DND-41 (cell line): ENCODE measurements around the gene CPE.

ENCODE experiments used
- CTCF ChIP-seq: IDR thresholded peaks from 2 replicates; pipeline ENCODE4 v1.5.1; 2012; ENCODE audit warnings: borderline replicate concordance, low read length, moderate library complexity, mild to moderate bottlenecking; ENCODE audit not compliant: poor library complexity, severe bottlenecking; ENCODE audit errors: extremely low read depth
- EZH2 ChIP-seq: IDR thresholded peaks from 3 replicates; pipeline ENCODE4 v1.6.1; 2012; ENCODE audit warnings: borderline replicate concordance, low read depth, mild to moderate bottlenecking, moderate library complexity, low read length, inconsistent platforms; ENCODE audit not compliant: severe bottlenecking

GRCh38 chr4:165383591-165384073 lies 4.8 kb downstream of the CPE start:
- TF ChIP-seq CTCF (no peak), EZH2 (no peak)
